Bone marrow (tissue), 2 donors: ENCODE measurements around the gene FOXO3.
A peak's percentile ranks its signal among the peaks of the same experiment; 100 is the strongest.
"Not testable (repeated sequence)": the region's sequence is repeated elsewhere in the genome, so short reads cannot be mapped to it uniquely, and the experiment has no call there.

ENCODE experiments used
- DNase-seq, 2 donors: peaks; one replicate each; lab custom pipeline; 2025; lab: John Stamatoyannopoulos, UW

FOXO3 gene

DNA sequence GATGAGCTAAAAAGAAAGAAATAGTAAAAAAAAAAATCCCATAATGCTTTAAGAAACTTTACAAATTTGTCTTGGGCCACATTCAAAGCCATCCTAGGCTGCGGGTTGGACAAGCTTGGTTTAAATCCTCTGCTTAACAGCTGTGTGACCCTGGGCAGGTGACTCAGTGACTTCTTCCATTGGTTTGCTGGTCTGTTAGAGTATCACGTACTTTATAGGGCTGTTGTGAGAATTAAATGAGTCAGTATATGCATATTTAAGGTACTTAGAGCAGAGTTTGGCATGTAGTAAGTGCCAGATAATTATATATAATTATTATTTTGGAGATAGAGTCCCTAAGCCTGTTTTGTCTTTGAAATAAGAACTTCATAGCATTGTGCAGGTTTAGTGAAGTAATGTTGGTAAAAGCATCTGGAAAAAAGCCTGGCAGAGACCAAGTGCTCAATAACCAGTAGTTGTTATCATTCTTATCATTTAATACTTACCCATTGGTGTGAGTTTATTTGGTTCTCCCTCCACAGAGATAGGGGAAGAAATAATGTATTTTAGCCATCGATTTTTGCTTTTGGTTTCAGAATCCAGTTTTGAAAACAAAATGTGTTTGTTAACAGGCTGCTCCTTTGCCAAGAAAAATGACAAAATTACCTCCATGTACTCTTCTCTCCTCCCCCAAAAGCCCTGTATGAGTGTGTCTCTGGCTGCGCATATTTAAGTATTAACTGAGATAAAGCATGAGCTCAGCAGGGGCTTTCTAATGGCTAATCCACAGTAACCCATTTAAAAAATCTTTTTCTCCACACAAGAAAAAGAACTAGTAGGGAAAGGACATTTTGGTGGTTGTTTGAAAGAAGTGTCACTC lies 67.2 kb downstream of the FOXO3 start:
- peak in 1 of 2 donors; percentile 11 for DNase-seq

DNA sequence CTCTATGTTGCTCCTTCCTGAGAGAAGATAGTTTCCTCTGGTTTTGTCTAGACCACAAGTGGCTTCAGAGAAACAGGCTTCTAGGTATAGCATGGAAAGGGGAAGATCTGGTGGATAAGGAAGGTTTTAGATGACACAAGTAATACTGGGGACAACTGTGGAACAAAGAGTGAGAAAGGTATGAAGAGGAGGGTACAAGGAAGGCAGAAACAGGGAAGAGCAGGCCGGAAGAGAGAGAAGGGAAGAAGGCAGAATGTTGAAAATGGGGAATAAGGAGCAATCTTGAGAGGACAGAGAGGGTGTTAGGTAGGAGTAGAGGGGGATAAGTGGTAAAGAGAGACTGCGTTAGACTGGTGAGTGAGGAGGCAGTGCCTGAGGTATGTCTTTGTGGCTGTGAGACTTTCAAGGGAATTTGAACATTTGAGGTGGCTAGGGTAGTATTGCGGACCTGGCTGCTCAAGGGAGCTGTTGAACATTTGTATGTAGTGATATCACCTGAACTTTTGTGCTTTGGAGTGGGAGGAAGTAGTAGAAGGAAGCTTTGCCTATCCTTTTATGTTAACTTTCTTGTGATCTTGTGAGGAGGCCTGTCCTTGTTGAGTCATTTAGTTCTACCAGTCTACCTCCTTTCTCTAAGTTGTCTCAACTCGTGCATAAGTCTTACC lies 69.5 kb downstream of the FOXO3 start:
- DNase-seq, result peak in 1 of 2 donors; percentile 31

DNA sequence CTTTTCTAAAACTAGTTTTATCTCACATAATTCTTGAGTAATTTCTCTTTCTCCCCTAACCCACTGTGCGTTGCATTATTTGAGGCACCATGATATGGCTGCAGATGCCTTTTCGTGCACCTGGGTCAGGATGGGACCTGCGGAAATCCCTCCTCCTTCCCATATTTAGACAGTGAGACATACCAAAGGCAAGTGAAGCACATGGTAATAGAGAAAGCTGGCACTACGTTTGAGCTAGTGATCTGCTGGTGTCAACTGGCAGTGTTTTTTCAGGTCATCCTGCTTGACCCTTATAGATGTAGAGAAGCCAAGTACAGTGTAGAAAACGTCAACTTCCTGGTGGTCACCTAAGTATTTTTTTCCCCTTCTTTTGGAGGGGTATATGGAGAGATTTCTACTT lies 71.7 kb downstream of the FOXO3 start:
- no peak for DNase-seq

DNA sequence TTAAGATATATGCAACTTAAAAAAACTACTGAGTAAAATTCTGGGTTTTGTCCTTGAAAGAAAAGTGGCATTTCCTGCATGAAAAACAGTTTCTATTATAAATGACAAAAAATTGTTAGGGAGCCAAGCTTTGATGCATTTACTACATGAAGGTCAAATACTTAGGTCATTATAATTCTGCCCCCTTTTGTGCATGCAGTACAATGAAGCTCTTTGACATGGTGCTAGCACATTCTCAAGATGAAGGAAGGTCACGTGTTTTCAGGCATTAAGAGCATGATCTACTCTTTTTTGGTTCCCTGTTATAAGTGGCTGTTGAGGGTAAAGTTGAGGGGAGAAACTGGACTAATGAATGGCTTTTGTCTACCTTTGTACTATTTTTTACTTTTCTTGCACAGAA lies 72.7 kb downstream of the FOXO3 start:
- no peak for DNase-seq

DNA sequence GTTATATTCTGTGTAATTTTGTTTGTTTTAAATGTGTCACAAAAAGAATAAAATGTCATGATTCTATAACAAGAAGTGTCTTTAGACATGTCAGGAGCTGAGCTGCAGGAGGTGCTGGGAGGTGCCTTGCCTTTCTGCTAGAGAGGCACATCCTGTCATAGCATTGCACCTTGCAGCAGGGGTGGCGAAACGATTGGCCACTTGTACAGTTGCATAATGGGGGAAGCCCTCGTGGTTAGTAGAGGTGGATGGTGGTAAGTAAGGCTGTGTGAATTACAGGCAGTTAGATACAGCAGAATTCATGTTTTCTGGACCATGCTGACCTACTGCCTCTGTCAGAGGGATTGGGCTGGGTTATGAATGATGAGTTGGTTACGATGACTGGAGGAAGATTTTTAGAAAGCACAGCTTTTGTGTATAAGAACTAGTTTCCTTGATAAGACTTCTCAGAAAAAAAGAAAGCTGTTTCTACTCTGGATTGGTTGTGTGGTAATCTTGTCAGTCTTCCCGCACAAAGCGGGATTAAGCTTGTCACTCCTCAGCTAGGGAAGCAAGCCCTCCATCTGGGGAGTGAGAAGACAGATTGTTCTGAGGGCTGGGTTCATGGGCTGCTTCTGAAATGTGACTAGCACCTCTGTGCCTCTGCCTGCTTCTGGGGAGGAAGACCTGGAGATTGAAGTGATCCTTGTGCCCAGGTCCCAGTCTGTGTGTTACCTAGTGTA lies 74.9 kb downstream of the FOXO3 start:
- no peak for DNase-seq

DNA sequence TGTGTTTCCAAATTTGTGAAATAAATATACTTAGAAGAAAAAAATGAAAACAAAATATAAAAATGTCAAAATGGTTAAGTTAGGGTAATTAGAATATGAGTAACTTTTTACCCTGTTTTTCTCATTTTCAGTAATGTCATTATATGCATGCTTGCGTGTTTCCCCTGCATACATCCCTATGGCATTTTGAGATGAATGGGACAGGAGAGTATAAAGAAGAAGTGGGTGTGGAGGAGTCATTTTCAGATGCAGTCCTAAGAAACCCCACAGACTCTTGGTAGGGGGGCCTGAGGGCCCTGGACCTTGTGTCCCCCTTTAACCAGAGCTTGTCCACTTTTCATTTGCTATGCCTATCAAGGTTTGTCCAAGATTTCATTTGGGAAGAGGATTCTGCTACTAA lies 77.2 kb downstream of the FOXO3 start:
- DNase-seq, result no peak

DNA sequence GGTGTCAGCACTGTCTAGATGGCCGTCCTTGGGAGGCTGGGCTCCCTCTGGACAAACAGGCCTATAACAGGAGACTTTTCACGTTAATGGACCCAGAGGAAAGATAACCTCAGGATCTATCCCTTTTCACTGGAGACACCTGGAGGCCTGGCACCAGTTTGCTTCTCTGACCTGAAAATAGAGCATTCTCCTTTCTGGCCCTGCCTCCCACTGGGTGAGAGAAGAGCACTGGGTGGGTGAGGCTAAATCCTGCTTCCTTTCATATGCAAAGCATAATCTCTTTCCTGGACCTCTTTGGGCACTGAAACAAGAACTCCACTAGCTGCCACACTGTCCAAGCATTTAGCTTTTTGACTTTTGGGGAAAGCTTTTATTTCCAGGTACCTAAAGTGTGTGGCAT lies 78.3 kb downstream of the FOXO3 start:
- no peak for DNase-seq

DNA sequence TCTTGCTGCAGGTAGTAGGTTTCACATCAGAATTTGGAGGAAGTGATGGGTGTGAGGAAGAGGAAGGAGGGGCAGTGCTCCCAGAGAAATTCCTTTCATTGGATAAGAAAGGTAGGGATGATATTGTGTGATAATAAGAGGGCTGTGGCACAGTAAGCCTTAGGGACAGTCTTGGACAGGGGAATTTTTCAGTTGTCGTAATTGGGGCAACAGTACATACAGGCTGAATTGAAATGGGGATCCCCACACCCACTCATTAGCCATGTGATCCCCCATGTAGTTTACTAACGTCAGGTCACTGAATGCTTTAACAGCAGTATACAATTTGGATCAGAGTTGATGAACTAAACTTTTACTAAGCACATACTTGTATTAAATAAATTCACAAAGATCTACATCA lies 79.4 kb downstream of the FOXO3 start:
- DNase-seq, result no peak

DNA sequence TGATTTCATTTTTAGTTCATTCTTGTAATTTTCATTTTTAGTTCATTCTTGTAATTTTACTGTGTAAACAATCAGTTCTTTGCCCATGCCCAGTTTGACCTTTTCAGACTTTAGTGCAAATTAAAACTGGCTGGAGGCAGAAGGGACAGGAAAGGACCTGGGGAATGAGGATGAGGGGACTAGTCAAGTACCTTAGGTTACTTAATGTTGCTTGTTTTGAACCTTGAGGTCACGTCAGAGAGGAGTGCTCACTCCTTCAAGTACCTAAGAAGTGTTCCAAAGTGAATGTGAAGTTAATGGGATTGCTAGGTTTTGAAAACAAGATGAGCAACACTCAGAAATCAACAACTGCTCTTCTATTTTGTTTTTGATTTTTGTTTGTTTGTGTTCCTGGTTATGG lies 82.5 kb downstream of the FOXO3 start:
- DNase-seq, result no peak

DNA sequence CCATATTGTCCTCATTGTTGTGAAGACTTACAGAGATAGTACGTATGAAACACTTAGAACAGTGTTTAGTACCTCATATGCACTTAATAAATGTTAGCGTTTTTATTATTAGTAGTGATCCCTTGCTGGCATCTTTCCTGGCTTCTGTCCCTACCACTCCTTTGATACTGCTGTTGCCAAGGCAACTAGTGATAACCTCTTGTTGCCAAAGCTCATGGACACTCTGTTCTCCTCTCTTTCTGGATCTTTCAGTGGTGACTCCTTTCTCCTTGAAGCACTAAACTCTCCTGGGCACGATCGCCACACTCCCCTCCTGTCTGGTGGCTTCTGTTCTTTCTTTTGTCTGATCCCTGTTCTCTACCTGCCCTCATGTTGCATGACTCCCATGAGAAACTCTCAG lies 83.5 kb downstream of the FOXO3 start:
- no peak for DNase-seq

DNA sequence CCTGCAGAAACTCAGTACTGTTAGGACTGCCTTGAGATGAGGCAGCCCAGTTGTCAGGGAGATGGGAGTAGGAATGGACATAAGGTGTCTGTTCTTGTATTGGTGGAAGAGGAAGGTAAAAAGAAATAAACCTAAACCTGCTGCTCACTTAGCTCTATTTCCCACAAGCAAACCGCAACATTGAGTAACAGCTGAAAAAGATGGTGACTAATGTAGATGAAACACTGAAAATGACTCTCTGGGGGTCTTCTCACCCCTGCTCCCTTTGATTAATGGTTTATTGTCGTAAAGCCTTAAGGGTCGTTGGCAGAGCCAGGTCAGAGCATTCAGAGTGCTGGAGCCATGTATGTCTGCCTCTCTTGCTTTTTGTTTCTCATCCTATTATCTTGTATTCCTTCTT lies 87.5 kb downstream of the FOXO3 start:
- DNase-seq, result no peak

DNA sequence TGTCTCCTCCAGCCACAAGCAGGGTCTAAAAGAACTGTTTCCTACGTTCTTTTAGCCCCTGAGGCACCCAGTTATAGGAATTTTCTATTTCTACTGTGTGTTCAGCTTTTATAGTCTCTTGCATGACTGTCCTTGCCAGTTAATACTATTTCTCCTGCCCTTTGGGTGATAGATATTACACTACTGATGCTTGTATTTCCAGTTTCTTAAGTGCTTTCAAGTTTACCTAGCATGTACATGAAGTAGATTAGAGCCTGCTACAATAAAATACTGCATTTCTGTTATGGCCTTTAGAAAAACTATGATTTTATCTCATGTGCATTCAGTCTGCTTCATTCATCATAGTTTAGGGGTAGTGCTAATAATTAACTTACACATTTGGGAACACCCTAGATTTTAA lies 89.6 kb downstream of the FOXO3 start:
- no peak for DNase-seq

DNA sequence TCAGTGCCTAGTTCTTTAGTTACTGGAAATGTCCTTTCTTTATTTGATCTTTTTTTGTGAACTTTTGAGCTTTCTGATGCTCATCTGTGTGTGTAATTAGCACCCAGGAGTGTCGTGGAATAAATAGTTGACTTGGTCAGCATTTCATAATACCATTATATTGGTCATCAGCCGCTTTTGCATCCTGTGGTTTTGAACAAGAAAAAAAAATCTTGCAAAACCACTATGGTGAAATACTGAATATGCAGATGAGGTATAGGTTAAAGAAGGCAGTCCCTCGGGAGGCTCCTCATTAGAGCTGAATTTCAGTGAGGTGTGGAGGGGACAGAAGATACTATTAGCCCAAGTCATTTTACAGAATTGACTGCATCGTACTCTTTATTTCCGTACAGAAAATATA lies 90.1 kb downstream of the FOXO3 start:
- no peak for DNase-seq

DNA sequence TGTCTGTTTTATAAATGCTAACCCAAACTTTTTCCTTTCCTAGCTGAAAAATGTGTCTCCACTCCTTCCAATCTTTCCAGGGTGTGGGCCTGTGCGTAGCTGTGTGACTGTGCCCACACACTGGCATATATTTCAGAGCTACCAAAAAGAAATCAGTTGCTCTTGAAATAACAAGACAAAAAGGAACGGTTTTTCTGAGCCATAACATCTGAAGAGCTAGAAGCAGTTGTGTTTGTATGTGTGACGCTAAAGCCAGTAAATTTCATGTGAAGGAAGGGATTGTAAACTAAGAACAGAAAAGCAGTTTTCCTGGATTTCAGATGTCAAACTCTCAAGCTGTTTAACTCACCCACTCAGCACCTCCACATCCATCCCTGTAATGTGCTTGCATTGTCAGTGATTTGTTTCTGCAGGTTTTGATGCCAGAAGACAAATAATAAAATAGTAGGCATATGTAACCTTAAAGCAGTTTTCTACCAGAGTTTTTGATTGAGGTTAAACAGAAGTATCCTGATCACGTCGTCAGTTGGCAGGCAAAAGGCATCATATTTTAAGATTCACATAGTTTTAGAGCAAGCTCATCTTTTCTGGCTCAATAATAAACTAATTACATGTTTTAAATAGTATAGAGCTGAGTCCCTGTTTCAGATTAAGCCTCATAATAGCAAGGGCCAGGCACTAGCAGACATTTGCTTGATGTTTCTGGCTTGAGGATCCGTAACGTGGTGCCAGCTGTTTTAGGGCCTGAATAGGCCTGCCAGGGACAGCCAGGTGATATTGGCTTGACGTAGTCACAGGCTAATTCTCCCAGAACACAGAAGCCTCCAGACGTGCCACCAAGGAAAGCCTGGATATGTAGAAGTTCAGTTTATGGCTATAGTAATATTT lies 90.9 kb downstream of the FOXO3 start:
- DNase-seq, result no peak

DNA sequence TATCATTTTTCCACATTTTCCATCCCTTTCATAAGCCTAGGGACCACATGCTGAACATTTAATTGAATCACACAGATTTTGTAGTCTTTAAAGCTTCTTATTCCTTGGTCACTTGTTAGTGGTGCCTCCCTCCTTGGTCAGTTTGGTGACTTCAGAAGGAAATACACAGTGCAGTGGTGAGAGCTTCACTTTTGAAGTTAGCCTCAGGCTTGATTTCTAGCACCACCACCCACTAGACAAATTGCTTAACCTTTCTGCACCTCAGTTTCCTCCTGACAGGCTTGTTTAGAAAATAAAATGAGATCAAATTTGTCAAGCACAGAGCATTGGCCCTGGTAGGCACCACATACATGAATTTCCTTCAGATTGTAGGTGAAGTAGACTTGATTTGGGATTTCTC lies 91.7 kb downstream of the FOXO3 start:
- no peak for DNase-seq

DNA sequence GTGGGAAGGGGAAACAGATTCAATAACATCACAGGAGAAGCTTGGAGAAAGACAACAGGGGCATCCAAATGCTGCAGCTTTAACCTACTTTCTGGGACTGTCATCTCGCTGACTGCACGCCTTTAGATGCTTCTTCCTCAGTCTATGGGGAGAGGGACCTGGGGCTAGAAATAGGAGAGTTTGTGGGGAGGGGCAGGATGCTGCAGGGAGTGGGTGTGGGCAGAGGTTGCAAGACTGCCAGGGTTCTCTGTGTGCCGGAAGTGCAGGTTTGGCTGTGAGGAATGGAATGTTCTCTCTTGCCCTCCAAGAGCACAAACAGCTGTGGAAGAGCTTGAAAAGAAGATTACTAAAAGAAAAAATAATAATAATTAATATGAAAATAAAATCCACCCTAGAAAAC lies 93.2 kb downstream of the FOXO3 start:
- DNase-seq, result no peak

DNA sequence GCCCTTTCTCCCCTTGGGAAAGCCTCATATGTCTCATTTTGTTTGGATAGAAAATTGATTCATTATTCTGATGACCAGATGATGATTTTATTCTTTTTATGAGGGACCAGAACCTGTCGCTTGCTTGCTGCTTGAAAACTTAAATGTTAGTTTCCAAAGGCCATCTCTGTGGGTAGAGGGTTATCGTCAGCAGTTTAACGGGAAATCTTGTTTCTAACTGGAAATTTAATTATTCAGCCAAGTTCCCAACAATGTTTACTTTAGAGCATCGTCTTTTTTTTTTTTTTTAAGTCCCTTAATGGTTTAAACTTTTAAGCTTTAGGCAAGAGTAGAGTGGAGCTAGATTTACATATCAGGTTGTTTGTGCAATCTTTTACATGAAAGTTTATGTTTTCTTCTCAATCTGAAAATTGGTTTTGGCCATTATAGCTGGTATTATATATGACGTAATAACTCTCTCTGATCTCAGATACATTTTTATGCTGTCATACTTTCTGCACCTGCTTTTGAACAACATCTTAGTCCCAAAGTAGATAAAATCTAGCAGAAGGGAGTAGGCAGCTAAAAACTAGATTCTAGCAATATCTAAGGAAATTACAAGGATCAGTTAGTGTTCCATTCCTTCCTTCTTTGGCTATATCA lies 93.9 kb downstream of the FOXO3 start:
- no peak for DNase-seq

DNA sequence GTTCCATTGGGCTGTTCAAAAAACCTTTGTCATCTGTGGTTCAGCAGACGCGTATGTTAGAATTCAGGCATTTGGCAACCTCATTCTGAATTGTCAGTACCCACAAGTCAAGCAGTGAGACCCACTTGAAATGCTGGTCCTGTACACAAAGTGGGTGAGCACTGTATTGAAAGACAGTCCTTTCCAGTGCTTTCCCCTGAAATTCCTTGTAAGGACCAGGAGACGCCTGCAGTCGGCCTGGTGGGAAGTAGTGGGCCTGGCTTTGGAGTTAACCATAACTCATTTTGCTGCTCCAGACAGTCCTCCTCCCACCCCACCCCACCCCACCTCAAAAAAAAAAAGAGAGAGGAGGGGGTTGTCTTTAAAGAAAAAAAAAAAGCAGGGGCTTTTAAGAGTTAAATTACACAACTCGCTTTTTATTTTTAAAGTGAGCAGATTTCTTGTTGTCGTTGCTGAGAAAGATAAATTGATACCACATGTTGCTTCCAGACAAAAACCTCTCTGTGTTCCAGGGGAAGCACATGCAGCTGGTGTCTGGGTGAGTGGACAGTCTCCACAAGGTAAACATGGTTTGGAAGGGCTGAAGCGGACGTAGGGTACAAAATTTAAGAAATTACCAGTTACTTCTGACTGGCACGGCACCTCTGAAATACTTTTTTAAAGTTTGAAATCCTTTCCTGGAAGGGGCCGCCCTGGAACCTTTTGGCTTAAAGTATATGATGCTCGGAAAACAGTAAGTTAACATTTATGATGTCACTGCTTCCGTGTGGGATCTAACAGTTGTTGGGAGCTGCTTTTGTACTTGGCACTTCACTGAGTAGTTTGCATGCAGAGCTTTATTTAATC lies 95.3 kb downstream of the FOXO3 start:
- DNase-seq, result no peak

DNA sequence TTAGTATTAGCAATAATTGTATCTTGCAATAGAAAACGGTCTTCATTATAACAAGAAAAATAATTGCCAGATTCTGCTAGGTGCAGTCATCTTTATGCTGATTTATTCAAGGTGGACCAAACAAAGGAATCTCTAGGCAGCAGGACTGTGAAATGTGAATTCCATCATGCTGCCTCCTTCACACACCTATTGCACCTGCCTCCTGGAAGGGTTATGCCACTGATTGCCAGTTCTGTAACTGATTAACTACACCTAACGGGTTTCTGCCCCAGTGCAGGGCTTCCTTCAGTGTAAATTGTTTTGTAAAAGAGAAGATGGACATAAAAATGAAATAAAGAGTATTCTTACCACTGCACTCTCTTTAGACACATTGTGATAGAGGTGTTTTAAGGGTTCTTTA lies 96.1 kb downstream of the FOXO3 start:
- DNase-seq, result no peak

DNA sequence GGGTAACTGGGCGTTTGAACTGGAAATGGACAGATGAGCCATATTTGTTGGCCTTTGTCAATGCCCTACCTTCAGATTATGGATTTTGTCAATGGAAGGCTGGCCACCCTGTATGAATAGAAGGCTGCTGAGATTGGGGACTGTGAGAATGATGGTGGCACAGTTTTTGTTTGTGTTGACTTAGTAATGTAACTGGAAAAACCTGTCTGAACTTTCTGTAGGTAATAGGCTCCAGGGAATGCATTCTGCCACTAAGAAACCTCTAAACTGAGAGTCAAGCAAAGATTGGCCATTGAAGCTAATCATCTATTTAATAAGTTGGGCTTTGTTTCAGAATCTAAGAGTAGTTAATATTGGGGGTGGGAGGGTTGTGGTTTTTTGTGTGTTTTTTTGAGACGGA lies 97.5 kb downstream of the FOXO3 start:
- DNase-seq, result no peak

DNA sequence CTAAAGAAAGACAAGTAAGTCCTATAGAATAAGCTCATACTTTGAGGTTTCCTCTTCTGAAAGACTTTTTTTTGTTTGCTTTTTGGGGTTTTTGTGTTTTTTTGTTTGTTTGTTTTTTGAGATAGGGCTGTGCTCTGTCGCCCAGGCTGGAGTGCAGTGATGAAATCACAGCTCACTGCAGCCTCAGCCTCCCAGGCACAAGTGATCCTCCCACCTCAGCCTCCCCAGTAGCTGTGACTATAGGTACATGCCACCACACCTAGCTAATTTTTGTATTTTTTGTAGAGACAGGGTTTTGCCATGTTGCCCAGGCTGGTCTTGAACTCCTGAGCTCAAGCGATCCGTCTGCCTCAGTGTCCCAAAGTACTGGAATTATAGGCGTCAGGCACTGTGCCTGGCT lies 98.1 kb downstream of the FOXO3 start:
- not testable (repeated sequence) for DNase-seq
